SK-N-SH (cell line): ENCODE data around the gene MRRF. TPM values are rescaled to one million over a fixed set of nuclear protein-coding genes. Genes with fewer than 3 reads are reported as not detected.

Experiments used
- CTCF ChIA-PET: fragments of 300-600, 350-600 bp; formaldehyde crosslinking; extraction: SDS; loops from one replicate; lab custom pipeline; 2021; lab: Yijun Ruan, JAX
- POLR2A ChIA-PET: fragments of 350-600 bp; sonication (Branson Sonifier 250); formaldehyde crosslinking; extraction: SDS; loops from one replicate; lab custom pipeline; 2020; ENCODE audit warnings: antibody characterized with exemption, inconsistent platforms; lab: Yijun Ruan, JAX
- DNase-seq: peaks from one replicate; pipeline ENCODE4 v3.0.0; 2012
- H2AFZ ChIP-seq: fragments of 200-600 bp; sonication (generic); 2 replicates; pipeline ENCODE4 v1.8.1; 2016; ENCODE audit warnings: antibody characterized with exemption, mild to moderate bottlenecking, low read depth
- H3F3A ChIP-seq: fragments of 200-600 bp; sonication (generic); replicated peaks from 2 replicates; pipeline ENCODE3; 2016; ENCODE audit warnings: antibody characterized with exemption, mild to moderate bottlenecking; ENCODE audit not compliant: insufficient read depth
- H3K27ac ChIP-seq, 2 experiments: fragments of 200-500 bp in 1 of 2; fragments of 200-600 bp in 1 of 2; sonication (Bioruptor generic) in 1 of 2; sonication (generic), shearing (Covaris generic) in 1 of 2; 2 replicates each; pipeline versions ENCODE4 v1.5.1 to v1.6.1; 2014 to 2016; ENCODE audit warnings: low read depth in 2 of 2, inconsistent platforms in 1 of 2, low read length in 1 of 2, mild to moderate bottlenecking in 1 of 2, mixed read lengths in 1 of 2
- H3K27me3 ChIP-seq: fragments of 200-600 bp; sonication (generic), shearing (Covaris generic); 2 replicates; pipeline ENCODE4 v1.6.1; 2016; ENCODE audit warnings: mixed run types; ENCODE audit not compliant: insufficient read depth
- H3K36me3 ChIP-seq, 2 experiments: fragments of 200-500 bp in 1 of 2; fragments of 200-600 bp in 1 of 2; sonication (Bioruptor generic) in 1 of 2; sonication (generic) in 1 of 2; replicated peaks in 1 of 2; 2 replicates each; pipeline versions ENCODE3 to v1.5.1; 2014 to 2016; ENCODE audit warnings: low read length in 1 of 2, mild to moderate bottlenecking in 1 of 2; ENCODE audit not compliant: insufficient read depth in 2 of 2, control insufficient read depth in 1 of 2
- H3K4me1 ChIP-seq, 2 experiments: fragments of 200-500 bp in 1 of 2; fragments of 200-600 bp in 1 of 2; sonication (Bioruptor generic) in 1 of 2; sonication (generic), shearing (Covaris generic) in 1 of 2; 2 replicates each; pipeline versions ENCODE4 v1.5.1 to v1.6.1; 2014 to 2016; ENCODE audit warnings: low read depth in 1 of 2, low read length in 1 of 2, mixed run types in 1 of 2; ENCODE audit not compliant: insufficient read depth in 2 of 2, control insufficient read depth in 1 of 2
- H3K4me2 ChIP-seq: fragments of 200-600 bp; sonication (generic), shearing (Covaris generic); 2 replicates; pipeline ENCODE4 v1.6.1; 2017; ENCODE audit warnings: mixed run types
- H3K4me3 ChIP-seq, 2 experiments: fragments of 200-500 bp in 1 of 2; fragments of 200-600 bp in 1 of 2; sonication (Bioruptor generic) in 1 of 2; sonication (generic), shearing (Covaris generic) in 1 of 2; 2 replicates each; pipeline versions ENCODE4 v1.5.1 to v1.8.1; 2014 to 2016; ENCODE audit warnings: low read depth in 2 of 2, inconsistent platforms in 1 of 2, low read length in 1 of 2, mild to moderate bottlenecking in 1 of 2, mixed read lengths in 1 of 2, moderate library complexity in 1 of 2
- H3K79me2 ChIP-seq: fragments of 200-600 bp; sonication (generic); 2 replicates; pipeline ENCODE4 v1.8.1; 2017; ENCODE audit warnings: mild to moderate bottlenecking; ENCODE audit not compliant: insufficient read depth
- H3K9ac ChIP-seq: fragments of 200-600 bp; sonication (generic); 2 replicates; pipeline ENCODE4 v1.6.1; 2017; ENCODE audit warnings: mixed run types
- H3K9me2 ChIP-seq: fragments of 200-600 bp; sonication (generic); 2 replicates; pipeline ENCODE4 v1.6.1; 2017; ENCODE audit warnings: mixed run types
- H3K9me3 ChIP-seq: fragments of 200-600 bp; sonication (generic); 2 replicates; pipeline ENCODE4 v1.6.1; 2017; ENCODE audit warnings: mixed run types, mild to moderate bottlenecking, moderate library complexity
- H4K20me1 ChIP-seq: fragments of 200-600 bp; sonication (generic); 2 replicates; pipeline ENCODE4 v1.6.1; 2017; ENCODE audit warnings: mild to moderate bottlenecking, mixed run types; ENCODE audit not compliant: insufficient read depth
- CHD2 ChIP-seq: fragments of 150-350 bp; IDR thresholded peaks from 2 replicates; pipeline ENCODE4 v1.6.1; 2018; ENCODE audit warnings: low read length; ENCODE audit not compliant: partially characterized antibody
- EZH2phosphoT487 ChIP-seq: fragments of 200-600 bp; sonication (generic); IDR thresholded peaks from 2 replicates; pipeline ENCODE4 v1.6.1; 2017; ENCODE audit warnings: low read depth, mixed run types, mild to moderate bottlenecking, antibody characterized with exemption, moderate library complexity, borderline replicate concordance
- FOXM1 ChIP-seq: IDR thresholded peaks from 2 replicates; pipeline ENCODE4 v1.4.0; 2012; ENCODE audit warnings: low read depth, mild to moderate bottlenecking
- GATA2 ChIP-seq: sonication (generic); formaldehyde crosslinking; IDR thresholded peaks from 2 replicates; pipeline ENCODE4 v1.5.0; 2020; ENCODE audit warnings: mild to moderate bottlenecking, missing genetic modification reagents
- RCOR1 ChIP-seq: fragments of 150-350 bp; IDR thresholded peaks from 2 replicates; pipeline ENCODE4 v1.6.1; 2017; ENCODE audit warnings: antibody characterized with exemption, low read length
- RFX5 ChIP-seq: IDR thresholded peaks from 2 replicates; pipeline ENCODE4 v1.6.1; 2012; ENCODE audit warnings: mild to moderate bottlenecking, improper control_type of control experiment, low read length
- RXRA ChIP-seq: IDR thresholded peaks from 2 replicates; pipeline ENCODE4 v1.4.0; 2012; ENCODE audit warnings: low read depth, mild to moderate bottlenecking, borderline replicate concordance
- SIN3A ChIP-seq: IDR thresholded peaks from 2 replicates; pipeline ENCODE4 v1.6.1; 2012; ENCODE audit warnings: low read depth, mild to moderate bottlenecking, low read length, moderate library complexity, borderline replicate concordance
- SMC3 ChIP-seq: IDR thresholded peaks from 2 replicates; pipeline ENCODE4 v1.6.1; 2012; ENCODE audit warnings: low read depth, low read length, improper control_type of control experiment
- WGBS: methylation state at CpG from one replicate; pipeline ENCODE4 v1.1.6; 2017; ENCODE audit warnings: low lambda C conversion rate; 5-methylcytosine and 5-hydroxymethylcytosine counted together
- polyA plus RNA-seq, 3 experiments: library from polyadenylated mRNA; depleted of rRNA; stranded (reverse); fragments of >200 nt; gene quantifications; 2 replicates each; pipeline ENCODE4 v1.2.3, GENCODE V29; 2012
- TF ChIP-seq, protein P1 (sequence below): fragments of 150-350 bp; IDR thresholded peaks from 2 replicates; pipeline ENCODE4 v1.6.1; 2017; ENCODE audit warnings: antibody characterized with exemption, low read length, low read depth, borderline replicate concordance
- TF ChIP-seq, protein P2 (sequence below): IDR thresholded peaks from 2 replicates; pipeline ENCODE4; 2012
- TF ChIP-seq, protein P3 (sequence below): IDR thresholded peaks from 2 replicates; pipeline ENCODE4 v1.4.0; 2012; ENCODE audit warnings: low read depth
- TF ChIP-seq, protein P4 (sequence below): fragments of 200-600 bp; sonication (generic); IDR thresholded peaks from 2 replicates; pipeline ENCODE4 v1.6.1; 2017; ENCODE audit warnings: antibody characterized with exemption, mild to moderate bottlenecking, moderate library complexity
- TF ChIP-seq, protein P5 (sequence below): fragments of 150-350 bp; IDR thresholded peaks from 2 replicates; pipeline ENCODE4 v1.6.1; 2016; ENCODE audit warnings: mild to moderate bottlenecking, low read depth, low read length
- TF ChIP-seq, protein P6 (sequence below): IDR thresholded peaks from 2 replicates; pipeline ENCODE4 v1.4.0; 2012; ENCODE audit warnings: low read depth, borderline replicate concordance

MRRF gene
- polyA plus RNA-seq, 1 of the 3 experiments (the other 2 are of a cell fraction) = 35.1 TPM

DNA sequence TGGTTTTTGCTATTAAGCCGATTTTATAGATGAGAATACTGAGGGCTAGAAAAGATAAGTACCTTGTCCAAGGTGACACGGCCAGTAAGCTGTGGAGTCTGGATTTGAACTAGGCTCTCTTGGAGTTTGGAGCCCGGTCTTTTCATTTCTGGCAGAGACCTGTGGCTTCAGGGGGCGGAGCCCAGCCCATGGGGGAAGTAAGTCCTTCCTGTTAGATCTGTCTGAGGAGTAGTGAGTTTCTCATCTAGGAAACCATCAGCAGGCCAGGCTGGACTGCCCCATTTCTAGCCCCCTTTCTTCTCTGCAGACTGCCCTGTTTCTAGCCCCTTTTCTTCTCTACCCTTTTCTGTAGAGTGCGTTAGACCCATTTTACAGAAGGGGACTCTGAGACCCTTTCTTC is 105.6 kb downstream of the MRRF start:
- no peak for TF ChIP-seq EZH2phosphoT487
- TF ChIP-seq, protein P1, sequence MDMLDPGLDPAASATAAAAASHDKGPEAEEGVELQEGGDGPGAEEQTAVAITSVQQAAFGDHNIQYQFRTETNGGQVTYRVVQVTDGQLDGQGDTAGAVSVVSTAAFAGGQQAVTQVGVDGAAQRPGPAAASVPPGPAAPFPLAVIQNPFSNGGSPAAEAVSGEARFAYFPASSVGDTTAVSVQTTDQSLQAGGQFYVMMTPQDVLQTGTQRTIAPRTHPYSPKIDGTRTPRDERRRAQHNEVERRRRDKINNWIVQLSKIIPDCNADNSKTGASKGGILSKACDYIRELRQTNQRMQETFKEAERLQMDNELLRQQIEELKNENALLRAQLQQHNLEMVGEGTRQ = no peak
- TF ChIP-seq, protein P2, sequence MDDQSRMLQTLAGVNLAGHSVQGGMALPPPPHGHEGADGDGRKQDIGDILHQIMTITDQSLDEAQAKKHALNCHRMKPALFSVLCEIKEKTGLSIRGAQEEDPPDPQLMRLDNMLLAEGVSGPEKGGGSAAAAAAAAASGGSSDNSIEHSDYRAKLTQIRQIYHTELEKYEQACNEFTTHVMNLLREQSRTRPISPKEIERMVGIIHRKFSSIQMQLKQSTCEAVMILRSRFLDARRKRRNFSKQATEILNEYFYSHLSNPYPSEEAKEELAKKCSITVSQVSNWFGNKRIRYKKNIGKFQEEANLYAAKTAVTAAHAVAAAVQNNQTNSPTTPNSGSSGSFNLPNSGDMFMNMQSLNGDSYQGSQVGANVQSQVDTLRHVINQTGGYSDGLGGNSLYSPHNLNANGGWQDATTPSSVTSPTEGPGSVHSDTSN = no peak
- no peak for TF ChIP-seq GATA2 (CRISPR knock-in tag)
- TF ChIP-seq SMC3 = no peak
- no peak for TF ChIP-seq RXRA
- no peak for TF ChIP-seq RFX5
- TF ChIP-seq, protein P3, sequence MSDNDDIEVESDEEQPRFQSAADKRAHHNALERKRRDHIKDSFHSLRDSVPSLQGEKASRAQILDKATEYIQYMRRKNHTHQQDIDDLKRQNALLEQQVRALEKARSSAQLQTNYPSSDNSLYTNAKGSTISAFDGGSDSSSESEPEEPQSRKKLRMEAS = no peak
- no peak for TF ChIP-seq CHD2
- TF ChIP-seq FOXM1 = no peak
- CTCF ChIA-PET = interaction anchor here (1.9 to 3.8 kb wide), 3 partner anchors 8 to 247 kb away, joined by 5 to 25 read pairs (median 5); no protein-coding TSS in a partner anchor
- no peaks in the 10 kb centered on the region for H3F3A ChIP-seq
- POLR2A ChIA-PET = no interaction called here
- no peak overlapping the region for H3K4me3 ChIP-seq
- H3K9me2 ChIP-seq = no peaks in the 10 kb centered on the region
- H3K9me3 ChIP-seq = no peaks in the 10 kb centered on the region
- no peak overlapping the region for H3K4me2 ChIP-seq
- no peak for DNase-seq
- H3K4me1 ChIP-seq = peaks cover 0 to 11% of the 10 kb centered on the region in 2 experiments; a peak in 2 of 4 replicates
- no peak overlapping the region for H3K27ac ChIP-seq
- H4K20me1 ChIP-seq = no peaks in the 10 kb centered on the region
- H3K79me2 ChIP-seq = no peaks in the 10 kb centered on the region
- H2AFZ ChIP-seq = no peak overlapping the region
- no peak overlapping the region for H3K9ac ChIP-seq
- H3K36me3 ChIP-seq = no peaks in the 10 kb centered on the region
- no peaks in the 10 kb centered on the region for H3K27me3 ChIP-seq
- 90% methylated on average over 5 of the region's 5 CpGs for WGBS

DNA sequence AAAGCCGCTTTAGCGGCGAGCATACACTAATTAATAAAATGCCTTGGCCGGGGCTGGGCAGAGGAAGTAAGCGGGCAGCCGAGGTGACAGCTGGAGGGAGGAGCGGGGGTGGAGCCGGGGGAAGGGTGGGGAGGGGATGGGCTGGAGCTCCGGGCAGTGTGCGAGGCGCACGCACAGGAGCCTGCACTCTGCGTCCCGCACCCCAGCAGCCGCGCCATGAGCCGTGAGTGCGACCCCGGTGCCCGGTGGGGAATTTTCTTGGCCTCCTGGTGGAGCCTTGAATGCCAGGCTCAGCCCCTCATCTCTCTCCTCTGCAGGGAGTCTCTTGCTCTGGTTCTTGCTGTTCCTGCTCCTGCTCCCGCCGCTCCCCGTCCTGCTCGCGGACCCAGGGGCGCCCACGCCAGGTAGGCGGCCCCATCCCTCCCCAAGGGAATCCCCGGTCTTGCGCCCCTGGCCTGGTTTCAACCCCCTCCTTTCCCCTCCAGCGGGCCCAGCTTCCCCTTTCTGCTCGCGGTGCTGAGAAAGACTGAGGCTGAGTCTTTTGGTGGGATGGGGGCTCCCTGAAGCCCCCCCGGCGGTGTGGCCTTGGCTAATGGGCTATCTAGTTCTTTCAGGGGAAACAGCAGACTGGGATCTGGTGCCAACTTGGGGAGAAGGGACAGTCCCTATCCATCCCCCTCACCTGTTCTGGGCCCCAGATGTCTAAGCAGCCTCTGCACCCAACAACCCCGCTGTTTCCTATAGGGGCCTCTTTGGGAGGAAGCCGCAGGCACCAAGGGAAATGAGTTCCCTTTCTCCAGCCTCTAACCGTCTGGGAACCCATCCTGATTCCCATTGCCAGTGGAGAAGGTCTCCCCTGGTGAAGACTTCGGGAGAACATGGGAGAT is 106.4 kb downstream of the MRRF start, which contains the start of gene PTGS1:
Gene PTGS1 (plus strand): TSS at position 156 of the 887 bp plus-strand sequence. CDS start 61 bp downstream, at position 217.
- Histone ChIP-seq H3K27ac (no peak within 1 kb of the TSS), H3K9ac (no peak within 1 kb of the TSS)
- CTCF ChIA-PET = interaction anchor here (1.9 to 2.1 kb wide), 2 partner anchors 7 to 248 kb away, joined by 5 read pairs; no protein-coding TSS in a partner anchor
- TF ChIP-seq, protein P4, sequence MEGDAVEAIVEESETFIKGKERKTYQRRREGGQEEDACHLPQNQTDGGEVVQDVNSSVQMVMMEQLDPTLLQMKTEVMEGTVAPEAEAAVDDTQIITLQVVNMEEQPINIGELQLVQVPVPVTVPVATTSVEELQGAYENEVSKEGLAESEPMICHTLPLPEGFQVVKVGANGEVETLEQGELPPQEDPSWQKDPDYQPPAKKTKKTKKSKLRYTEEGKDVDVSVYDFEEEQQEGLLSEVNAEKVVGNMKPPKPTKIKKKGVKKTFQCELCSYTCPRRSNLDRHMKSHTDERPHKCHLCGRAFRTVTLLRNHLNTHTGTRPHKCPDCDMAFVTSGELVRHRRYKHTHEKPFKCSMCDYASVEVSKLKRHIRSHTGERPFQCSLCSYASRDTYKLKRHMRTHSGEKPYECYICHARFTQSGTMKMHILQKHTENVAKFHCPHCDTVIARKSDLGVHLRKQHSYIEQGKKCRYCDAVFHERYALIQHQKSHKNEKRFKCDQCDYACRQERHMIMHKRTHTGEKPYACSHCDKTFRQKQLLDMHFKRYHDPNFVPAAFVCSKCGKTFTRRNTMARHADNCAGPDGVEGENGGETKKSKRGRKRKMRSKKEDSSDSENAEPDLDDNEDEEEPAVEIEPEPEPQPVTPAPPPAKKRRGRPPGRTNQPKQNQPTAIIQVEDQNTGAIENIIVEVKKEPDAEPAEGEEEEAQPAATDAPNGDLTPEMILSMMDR = no peak
- TF ChIP-seq RFX5 = no peak
- no peak for TF ChIP-seq RCOR1
- TF ChIP-seq, protein P2 = no peak
- TF ChIP-seq, protein P5, sequence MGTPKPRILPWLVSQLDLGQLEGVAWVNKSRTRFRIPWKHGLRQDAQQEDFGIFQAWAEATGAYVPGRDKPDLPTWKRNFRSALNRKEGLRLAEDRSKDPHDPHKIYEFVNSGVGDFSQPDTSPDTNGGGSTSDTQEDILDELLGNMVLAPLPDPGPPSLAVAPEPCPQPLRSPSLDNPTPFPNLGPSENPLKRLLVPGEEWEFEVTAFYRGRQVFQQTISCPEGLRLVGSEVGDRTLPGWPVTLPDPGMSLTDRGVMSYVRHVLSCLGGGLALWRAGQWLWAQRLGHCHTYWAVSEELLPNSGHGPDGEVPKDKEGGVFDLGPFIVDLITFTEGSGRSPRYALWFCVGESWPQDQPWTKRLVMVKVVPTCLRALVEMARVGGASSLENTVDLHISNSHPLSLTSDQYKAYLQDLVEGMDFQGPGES = no peak
- TF ChIP-seq, protein P6, sequence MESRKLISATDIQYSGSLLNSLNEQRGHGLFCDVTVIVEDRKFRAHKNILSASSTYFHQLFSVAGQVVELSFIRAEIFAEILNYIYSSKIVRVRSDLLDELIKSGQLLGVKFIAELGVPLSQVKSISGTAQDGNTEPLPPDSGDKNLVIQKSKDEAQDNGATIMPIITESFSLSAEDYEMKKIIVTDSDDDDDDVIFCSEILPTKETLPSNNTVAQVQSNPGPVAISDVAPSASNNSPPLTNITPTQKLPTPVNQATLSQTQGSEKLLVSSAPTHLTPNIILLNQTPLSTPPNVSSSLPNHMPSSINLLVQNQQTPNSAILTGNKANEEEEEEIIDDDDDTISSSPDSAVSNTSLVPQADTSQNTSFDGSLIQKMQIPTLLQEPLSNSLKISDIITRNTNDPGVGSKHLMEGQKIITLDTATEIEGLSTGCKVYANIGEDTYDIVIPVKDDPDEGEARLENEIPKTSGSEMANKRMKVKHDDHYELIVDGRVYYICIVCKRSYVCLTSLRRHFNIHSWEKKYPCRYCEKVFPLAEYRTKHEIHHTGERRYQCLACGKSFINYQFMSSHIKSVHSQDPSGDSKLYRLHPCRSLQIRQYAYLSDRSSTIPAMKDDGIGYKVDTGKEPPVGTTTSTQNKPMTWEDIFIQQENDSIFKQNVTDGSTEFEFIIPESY = no peak
- TF ChIP-seq FOXM1 = no peak
- TF ChIP-seq SIN3A = no peak
- no peak for TF ChIP-seq EZH2phosphoT487

More for the DNA sequence above, 106.4 kb downstream of the MRRF start, which contains the start of gene PTGS1:
- Histone ChIP-seq H3K27me3 (no peaks in the 10 kb centered on the region), H4K20me1 (no peaks in the 10 kb centered on the region), H3K9me3 (no peaks in the 10 kb centered on the region), H3F3A (no peaks in the 10 kb centered on the region), H3K9me2 (no peaks in the 10 kb centered on the region), H3K4me2 (peak within 1 kb of the TSS; percentile 30; the same call in 1 of the 2 replicates), H3K79me2 (no peaks in the 10 kb centered on the region), H3K36me3 (no peaks in the 10 kb centered on the region), H3K4me1 (peaks cover 0 to 19% of the 10 kb centered on the region in 2 experiments; a peak in 2 of 4 replicates), H3K4me3 (peak within 1 kb of the TSS in 1 of 2 experiments; percentile 37; a peak in 2 of 4 replicates), H2AFZ (no peak within 1 kb of the TSS)
- WGBS = 51% methylated on average over 29 of the region's 39 CpGs
- POLR2A ChIA-PET = no interaction called here
- peak; percentile 79 for DNase-seq
